Stimulated activated CD4-positive, alpha-beta T cell treated with anti-CD3 and anti-CD28 coated beads, Interleukin-12 subunit alpha, Interleukin-12 subunit beta, amount 100 ng/mL, for 48 hours (primary cell): ENCODE measurements around the gene SLC37A4.

Experiments used
- DNase-seq, 3 donors: peaks; one replicate each; pipeline ENCODE4 v3.0.0-alpha.2; 2020; ENCODE audit warnings: low read depth in 2 of 3, low spot score in 1 of 3

Gene SLC37A4

GRCh38 chr11:118979434-118979833, 51.2 kb downstream of the SLC37A4 start:
- no peak for DNase-seq

- no peak for DNase-seq
Observed at GRCh38 chr11:118975771-118976709, 54.6 kb downstream of the SLC37A4 start.
